ENCODE results near the gene STX10.

- no peak for TF ChIP-seq TAF1 (IDR thresholded peaks at IDR 0.05; ENCODE audit: borderline replicate concordance, low read depth, low read length)
- TF ChIP-seq POLR2A (IDR thresholded peaks at IDR 0.05; ENCODE audit: low read depth, low read length) = no peak
Observed at GRCh38 chr19:13110099-13110610, 40.0 kb downstream of the STX10 start.
